Uterus (tissue), 4 donors: ENCODE results near the gene DUSP18. TPM values are rescaled to one million over a fixed set of nuclear protein-coding genes. Genes with fewer than 3 reads are reported as not detected.

Source experiments
- DNase-seq, 2 donors: peaks; one replicate each; pipeline ENCODE4 v3.0.0-alpha.2; 2019 to 2020
- H3K27ac ChIP-seq, 2 donors: fragments of 200-600 bp; sonication (generic); 1 replicate in 1 of 2; 2 replicates in 1 of 2; pipeline ENCODE4 v1.5.1; 2016 to 2018
- H3K27me3 ChIP-seq, 2 donors: fragments of 200-600 bp; sonication (generic); one replicate each; pipeline ENCODE4 v1.5.1; 2018 to 2019; ENCODE audit warnings: control low read depth in 1 of 2
- H3K36me3 ChIP-seq, 2 donors: fragments of 200-600 bp; sonication (generic); one replicate each; pipeline ENCODE4 v1.5.1; 2019; ENCODE audit warnings: control low read depth in 1 of 2
- H3K4me1 ChIP-seq, 2 donors: fragments of 200-600 bp; sonication (generic); one replicate each; pipeline ENCODE4 v1.5.1; 2018 to 2019; ENCODE audit warnings: control low read depth in 1 of 2
- H3K4me3 ChIP-seq, 2 donors: fragments of 200-600 bp; sonication (generic); 1 replicate in 1 of 2; 2 replicates in 1 of 2; pipeline ENCODE4 v1.5.1; 2018 to 2019; ENCODE audit warnings: mild to moderate bottlenecking in 1 of 2
- H3K9me3 ChIP-seq, 2 donors: fragments of 200-600 bp; sonication (generic); one replicate each; pipeline ENCODE4 v1.5.1; 2019; ENCODE audit warnings: control low read depth in 1 of 2
- POLR2A ChIP-seq, 2 donors: fragments of 450-650 bp; IDR thresholded peaks; one replicate each; pipeline ENCODE4 v1.6.1; 2016; ENCODE audit warnings: antibody characterized with exemption in 2 of 2, mild to moderate bottlenecking in 1 of 2, moderate library complexity in 1 of 2
- intact Hi-C: fragments of 100-400 bp; cut with DNase I; formaldehyde crosslinking; loops from one replicate; pipeline ENCODE4 v1.15.1; 2023; ENCODE audit warnings: low total_unique reads
- total RNA-seq, 4 donors: library from RNA; depleted of rRNA in 3 of 4; stranded (reverse); fragments of >200 nt in 3 of 4; gene quantifications; one replicate each; pipeline versions ENCODE4 v1.1.0 to v1.2.4, GENCODE V29; 2014 to 2023
- TF ChIP-seq, protein P1 (sequence below), 4 experiments: fragments of 200-600 bp in 2 of 4; fragments of 450-650 bp in 2 of 4; sonication (generic) in 2 of 4; IDR thresholded peaks; one replicate each; pipeline ENCODE4 v1.5.1; 2016 to 2019; ENCODE audit warnings: antibody characterized with exemption in 4 of 4, mild to moderate bottlenecking in 2 of 4, moderate library complexity in 1 of 4
- donor health status: DM: yes; HTN: yes; CAD: no.

The DUSP18 gene
- total RNA-seq, 4 donors from 2014 or later, result 0.88 to 10.6 (median 9.8) TPM

DNA sequence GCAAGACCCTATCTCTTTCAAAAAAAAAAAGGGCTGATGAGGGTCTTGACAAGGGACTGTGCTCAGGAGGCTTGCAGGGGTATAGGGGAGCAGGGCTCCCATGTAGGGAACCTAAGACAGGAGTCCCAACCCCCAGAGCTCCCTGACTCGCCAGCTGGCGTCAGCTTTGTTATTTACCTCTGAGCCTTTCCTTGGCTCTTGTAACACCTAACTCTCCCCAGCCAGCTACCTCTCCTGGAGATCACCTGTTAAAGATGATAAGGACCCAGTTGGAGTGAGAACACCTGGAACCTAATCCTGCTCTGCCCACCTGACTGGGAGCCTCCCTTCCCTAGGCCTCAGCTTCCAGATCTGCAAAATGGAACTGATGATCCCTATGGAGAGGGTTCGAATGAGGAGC lies 18.9 kb downstream of the DUSP18 start:
- no peak for DNase-seq
- H3K4me1 ChIP-seq, result no peaks in the 10 kb centered on the region
- no peak overlapping the region for H3K4me3 ChIP-seq
- no peak for TF ChIP-seq POLR2A (IDR thresholded peaks at IDR 0.05)
- H3K27ac ChIP-seq, result no peak overlapping the region
- no peaks in the 10 kb centered on the region for H3K9me3 ChIP-seq
- no peaks in the 10 kb centered on the region for H3K27me3 ChIP-seq
- intact Hi-C loops, result no loop called here
- H3K36me3 ChIP-seq, result no peaks in the 10 kb centered on the region

DNA sequence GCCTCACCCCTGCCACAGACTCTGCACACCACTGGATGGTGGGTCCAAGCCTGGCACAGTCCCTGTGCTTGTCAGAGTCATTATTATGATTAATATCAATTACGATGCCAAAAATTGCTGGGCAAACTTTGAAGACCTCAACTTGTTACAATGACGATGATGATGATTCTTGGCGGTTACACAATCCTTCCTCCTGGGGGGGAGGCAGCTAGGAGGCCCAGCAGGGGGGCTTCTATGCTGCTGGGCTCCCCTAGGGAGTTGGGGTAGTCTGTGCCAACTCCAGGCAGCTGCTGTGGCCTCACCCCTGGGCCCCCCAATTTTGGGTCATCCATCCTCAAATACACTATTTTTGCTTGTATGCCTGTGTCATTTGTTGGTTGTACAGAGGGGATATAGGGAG lies 20.1 kb downstream of the DUSP18 start:
- intact Hi-C loops, result no loop called here
- H3K36me3 ChIP-seq, result no peaks in the 10 kb centered on the region
- no peaks in the 10 kb centered on the region for H3K27me3 ChIP-seq

DNA sequence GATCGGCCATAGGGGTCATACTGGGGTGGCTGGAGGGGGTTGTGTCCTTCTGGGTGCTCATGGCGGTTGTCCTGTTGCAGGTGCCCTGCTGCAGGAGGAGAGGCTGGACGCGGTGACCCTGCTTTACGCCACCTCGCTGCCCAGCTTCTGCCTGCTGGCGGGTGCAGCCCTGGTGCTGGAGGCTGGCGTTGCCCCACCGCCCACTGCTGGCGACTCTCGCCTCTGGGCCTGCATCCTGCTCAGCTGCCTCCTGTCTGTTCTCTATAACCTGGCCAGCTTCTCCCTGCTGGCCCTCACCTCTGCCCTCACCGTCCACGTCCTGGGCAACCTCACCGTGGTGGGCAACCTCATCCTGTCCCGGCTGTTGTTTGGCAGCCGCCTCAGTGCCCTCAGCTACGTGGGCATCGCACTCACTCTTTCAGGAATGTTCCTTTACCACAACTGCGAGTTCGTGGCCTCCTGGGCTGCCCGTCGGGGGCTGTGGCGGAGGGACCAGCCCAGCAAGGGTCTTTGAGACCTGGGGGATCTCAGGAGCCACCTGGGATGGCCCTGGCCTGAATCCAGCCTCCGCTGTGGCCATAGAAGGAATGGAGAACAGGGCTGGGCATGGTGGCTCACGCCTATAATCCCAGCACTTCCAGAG lies 21.0 kb downstream of the DUSP18 start:
- no peaks in the 10 kb centered on the region for H3K9me3 ChIP-seq
- H3K4me3 ChIP-seq, result no peak overlapping the region
- no peak for TF ChIP-seq POLR2A (IDR thresholded peaks at IDR 0.05)
- TF ChIP-seq, protein P1, sequence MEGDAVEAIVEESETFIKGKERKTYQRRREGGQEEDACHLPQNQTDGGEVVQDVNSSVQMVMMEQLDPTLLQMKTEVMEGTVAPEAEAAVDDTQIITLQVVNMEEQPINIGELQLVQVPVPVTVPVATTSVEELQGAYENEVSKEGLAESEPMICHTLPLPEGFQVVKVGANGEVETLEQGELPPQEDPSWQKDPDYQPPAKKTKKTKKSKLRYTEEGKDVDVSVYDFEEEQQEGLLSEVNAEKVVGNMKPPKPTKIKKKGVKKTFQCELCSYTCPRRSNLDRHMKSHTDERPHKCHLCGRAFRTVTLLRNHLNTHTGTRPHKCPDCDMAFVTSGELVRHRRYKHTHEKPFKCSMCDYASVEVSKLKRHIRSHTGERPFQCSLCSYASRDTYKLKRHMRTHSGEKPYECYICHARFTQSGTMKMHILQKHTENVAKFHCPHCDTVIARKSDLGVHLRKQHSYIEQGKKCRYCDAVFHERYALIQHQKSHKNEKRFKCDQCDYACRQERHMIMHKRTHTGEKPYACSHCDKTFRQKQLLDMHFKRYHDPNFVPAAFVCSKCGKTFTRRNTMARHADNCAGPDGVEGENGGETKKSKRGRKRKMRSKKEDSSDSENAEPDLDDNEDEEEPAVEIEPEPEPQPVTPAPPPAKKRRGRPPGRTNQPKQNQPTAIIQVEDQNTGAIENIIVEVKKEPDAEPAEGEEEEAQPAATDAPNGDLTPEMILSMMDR (IDR thresholded peaks at IDR 0.05), result no peak
- H3K27ac ChIP-seq, result no peak overlapping the region
- no peaks in the 10 kb centered on the region for H3K36me3 ChIP-seq
- DNase-seq, result no peak
- intact Hi-C loops, result no loop called here
- H3K27me3 ChIP-seq, result no peaks in the 10 kb centered on the region
- no peaks in the 10 kb centered on the region for H3K4me1 ChIP-seq

More for the DNA sequence above, 20.1 kb downstream of the DUSP18 start:
- no peak overlapping the region for H3K27ac ChIP-seq
- no peak for TF ChIP-seq POLR2A (IDR thresholded peaks at IDR 0.05)
- TF ChIP-seq, protein P1 (IDR thresholded peaks at IDR 0.05), result no peak
- no peaks in the 10 kb centered on the region for H3K4me1 ChIP-seq
- H3K4me3 ChIP-seq, result no peak overlapping the region
- no peaks in the 10 kb centered on the region for H3K9me3 ChIP-seq
- DNase-seq, result no peak

DNA sequence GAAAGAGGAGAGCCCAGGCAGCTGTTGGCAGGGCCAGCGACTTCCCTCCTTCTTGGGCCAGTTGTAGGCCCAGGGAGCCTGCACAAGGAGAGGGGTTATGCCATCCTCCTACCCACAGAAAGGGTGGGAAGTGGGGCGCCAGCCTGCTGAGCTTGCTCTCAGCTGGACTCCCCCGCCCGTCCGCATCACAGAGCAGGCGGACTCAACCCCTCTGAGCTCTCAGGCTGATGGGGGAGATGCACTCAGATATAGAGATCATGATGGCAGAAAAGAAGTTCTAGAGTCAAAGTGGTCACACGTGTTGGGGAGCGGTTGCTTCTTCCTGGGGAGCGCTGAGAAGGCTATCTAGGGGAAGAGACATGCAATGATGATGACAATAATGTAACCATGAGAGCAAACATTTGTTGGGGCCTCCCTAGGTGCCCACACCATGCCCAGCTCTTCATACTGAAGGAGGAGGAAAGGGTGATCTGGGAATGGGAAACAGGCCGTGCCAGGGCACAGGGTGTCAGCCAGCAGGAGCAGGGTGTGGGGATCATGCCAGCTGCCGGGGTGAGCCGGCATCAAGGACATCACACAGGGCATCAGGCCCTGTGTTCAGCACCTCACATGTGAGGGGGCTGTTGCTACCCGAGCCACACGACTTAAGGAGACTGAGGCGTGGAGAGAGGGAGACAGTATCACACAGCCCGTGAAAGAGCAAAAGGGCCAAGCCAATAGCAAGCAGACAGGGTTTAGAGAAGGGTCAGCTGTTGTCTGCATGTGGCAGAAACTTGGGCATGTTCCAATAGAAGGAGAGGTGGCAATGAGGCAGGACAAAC lies 24.4 kb downstream of the DUSP18 start:
- no peaks in the 10 kb centered on the region for H3K9me3 ChIP-seq
- H3K36me3 ChIP-seq, result no peaks in the 10 kb centered on the region
- H3K4me1 ChIP-seq, result no peaks in the 10 kb centered on the region
- no peaks in the 10 kb centered on the region for H3K27me3 ChIP-seq
- DNase-seq, result no peak
- H3K4me3 ChIP-seq, result no peak overlapping the region
- intact Hi-C loops, result no loop called here
- TF ChIP-seq POLR2A (IDR thresholded peaks at IDR 0.05), result no peak
- TF ChIP-seq, protein P1 (IDR thresholded peaks at IDR 0.05), result no peak
- H3K27ac ChIP-seq, result no peak overlapping the region

DNA sequence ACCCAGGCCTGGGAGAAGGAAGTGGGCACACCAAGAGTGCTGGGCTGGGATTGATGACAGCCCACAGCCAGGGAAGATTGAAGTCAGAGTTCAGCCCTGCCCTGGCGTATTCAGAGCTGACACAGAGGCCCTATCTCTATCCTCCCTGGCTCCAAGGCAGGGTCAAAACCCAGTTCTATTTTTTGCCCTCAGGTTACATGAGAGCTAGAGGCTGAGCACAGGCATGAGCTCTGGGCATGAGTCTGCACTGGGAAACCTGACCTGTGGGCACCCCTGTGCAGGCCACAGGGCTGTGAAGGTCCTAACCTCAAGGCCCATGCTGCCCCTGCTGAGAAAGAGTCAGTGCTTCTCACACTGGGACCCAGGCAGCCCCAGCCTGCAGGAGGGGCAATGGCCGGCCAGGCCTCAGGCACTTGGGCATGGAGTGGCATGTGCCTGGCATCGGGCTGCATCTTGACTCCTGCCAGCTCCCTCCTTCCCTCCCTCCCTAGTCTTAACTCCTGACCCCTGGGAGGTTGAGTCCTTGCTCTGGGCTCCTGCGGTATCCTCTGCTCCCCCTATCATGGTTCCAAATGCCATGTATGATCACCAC lies 26.7 kb downstream of the DUSP18 start:
- Histone ChIP-seq H3K9me3 (no peaks in the 10 kb centered on the region), H3K4me1 (peaks cover 0 to 10% of the 10 kb centered on the region in 2 donors), H3K27me3 (no peaks in the 10 kb centered on the region), H3K4me3 (no peak overlapping the region), H3K36me3 (no peaks in the 10 kb centered on the region), H3K27ac (no peak overlapping the region)
- no peak for DNase-seq
- intact Hi-C loops, result no loop called here
- no peak for TF ChIP-seq POLR2A (IDR thresholded peaks at IDR 0.05)
- TF ChIP-seq, protein P1 (IDR thresholded peaks at IDR 0.05), result no peak
